ENCODE results near the gene BTBD18.

Gene BTBD18

GRCh38 chr11:57761301-57762234 lies 9.9 kb upstream of the BTBD18 start, which contains the start of gene CTNND1:
CTNND1 (plus strand) TSS chr11:57761802; CDS start chr11:57791479, 29,677 bp downstream.
- no peak within 1 kb of the TSS for H3K4me3 ChIP-seq (replicated peaks; ENCODE audit: insufficient read depth, low read length)
- no peak for DNase-seq (ENCODE audit: low read depth in 1 of 2, low spot score in 1 of 2)
- no peaks in the 10 kb centered on the region for H3K27me3 ChIP-seq (ENCODE audit: insufficient read depth, poor library complexity, severe bottlenecking)
- H3K27ac ChIP-seq (replicated peaks): no peak within 1 kb of the TSS
- TF ChIP-seq SPI1 (IDR thresholded peaks at IDR 0.05; ENCODE audit: borderline replicate concordance, low read depth) (no peak), GABPA (IDR thresholded peaks at IDR 0.05; ENCODE audit: low read depth) (no peak), POLR2AphosphoS5 (IDR thresholded peaks at IDR 0.05; ENCODE audit: low read depth) (no peak), CTCF (IDR thresholded peaks at IDR 0.05; ENCODE audit: insufficient read depth, low read length) (no peak)
- TF ChIP-seq, protein P1, sequence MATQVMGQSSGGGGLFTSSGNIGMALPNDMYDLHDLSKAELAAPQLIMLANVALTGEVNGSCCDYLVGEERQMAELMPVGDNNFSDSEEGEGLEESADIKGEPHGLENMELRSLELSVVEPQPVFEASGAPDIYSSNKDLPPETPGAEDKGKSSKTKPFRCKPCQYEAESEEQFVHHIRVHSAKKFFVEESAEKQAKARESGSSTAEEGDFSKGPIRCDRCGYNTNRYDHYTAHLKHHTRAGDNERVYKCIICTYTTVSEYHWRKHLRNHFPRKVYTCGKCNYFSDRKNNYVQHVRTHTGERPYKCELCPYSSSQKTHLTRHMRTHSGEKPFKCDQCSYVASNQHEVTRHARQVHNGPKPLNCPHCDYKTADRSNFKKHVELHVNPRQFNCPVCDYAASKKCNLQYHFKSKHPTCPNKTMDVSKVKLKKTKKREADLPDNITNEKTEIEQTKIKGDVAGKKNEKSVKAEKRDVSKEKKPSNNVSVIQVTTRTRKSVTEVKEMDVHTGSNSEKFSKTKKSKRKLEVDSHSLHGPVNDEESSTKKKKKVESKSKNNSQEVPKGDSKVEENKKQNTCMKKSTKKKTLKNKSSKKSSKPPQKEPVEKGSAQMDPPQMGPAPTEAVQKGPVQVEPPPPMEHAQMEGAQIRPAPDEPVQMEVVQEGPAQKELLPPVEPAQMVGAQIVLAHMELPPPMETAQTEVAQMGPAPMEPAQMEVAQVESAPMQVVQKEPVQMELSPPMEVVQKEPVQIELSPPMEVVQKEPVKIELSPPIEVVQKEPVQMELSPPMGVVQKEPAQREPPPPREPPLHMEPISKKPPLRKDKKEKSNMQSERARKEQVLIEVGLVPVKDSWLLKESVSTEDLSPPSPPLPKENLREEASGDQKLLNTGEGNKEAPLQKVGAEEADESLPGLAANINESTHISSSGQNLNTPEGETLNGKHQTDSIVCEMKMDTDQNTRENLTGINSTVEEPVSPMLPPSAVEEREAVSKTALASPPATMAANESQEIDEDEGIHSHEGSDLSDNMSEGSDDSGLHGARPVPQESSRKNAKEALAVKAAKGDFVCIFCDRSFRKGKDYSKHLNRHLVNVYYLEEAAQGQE (IDR thresholded peaks at IDR 0.05; ENCODE audit: insufficient replicate concordance, low read depth): no peak

DNA sequence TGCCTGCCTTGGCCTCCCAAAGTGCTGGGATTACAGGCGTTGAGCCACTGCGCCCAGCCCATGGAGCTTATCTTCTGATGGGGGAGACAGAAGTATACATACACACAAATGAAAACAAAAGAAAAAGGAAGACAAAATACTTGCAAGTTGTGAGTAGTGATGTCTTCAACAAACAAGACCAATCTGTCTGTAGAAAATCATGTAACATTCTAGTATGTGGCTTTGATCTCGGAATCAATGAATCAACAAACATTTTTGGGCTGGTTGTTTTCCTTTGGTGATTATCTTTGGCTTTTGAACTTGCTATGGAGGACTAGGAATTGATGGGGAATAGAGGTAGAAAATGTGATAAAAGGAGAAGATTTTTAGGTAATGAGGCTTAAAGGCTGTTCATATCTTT lies 6.6 kb upstream of the BTBD18 start:
- TF ChIP-seq, protein P1 (IDR thresholded peaks at IDR 0.05; ENCODE audit: insufficient replicate concordance, low read depth): no peak
- no peak for TF ChIP-seq POLR2AphosphoS5 (IDR thresholded peaks at IDR 0.05; ENCODE audit: low read depth)
- no peak for TF ChIP-seq SPI1 (IDR thresholded peaks at IDR 0.05; ENCODE audit: borderline replicate concordance, low read depth)
- Histone ChIP-seq H3K27ac (replicated peaks) (no peak overlapping the region), H3K27me3 (ENCODE audit: insufficient read depth, poor library complexity, severe bottlenecking) (no peaks in the 10 kb centered on the region), H3K4me3 (replicated peaks; ENCODE audit: insufficient read depth, low read length) (no peak overlapping the region)
- DNase-seq (ENCODE audit: low read depth in 1 of 2, low spot score in 1 of 2): no peak

DNA sequence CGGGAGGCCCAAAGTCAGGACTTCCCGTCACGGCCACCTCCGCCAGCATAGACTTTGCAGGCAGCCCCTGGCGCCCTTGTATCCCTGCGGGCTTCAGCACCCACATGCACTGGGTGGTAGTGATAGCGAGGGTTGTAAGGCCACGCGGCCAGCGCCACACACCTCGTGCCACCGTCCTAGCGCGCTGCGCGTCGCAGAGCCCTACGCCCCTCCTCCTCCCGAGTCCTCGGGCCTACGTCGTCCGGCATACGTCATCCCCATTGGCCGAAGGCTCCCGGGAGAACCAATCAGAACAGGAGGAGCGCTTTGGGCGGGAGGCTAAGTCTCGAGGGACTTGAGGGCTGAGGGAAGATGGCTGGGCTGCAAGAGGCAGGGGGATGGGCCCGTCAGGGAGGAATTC lies 1.3 kb upstream of the BTBD18 start:
- no peak overlapping the region for H3K27ac ChIP-seq (replicated peaks)
- H3K27me3 ChIP-seq (ENCODE audit: insufficient read depth, poor library complexity, severe bottlenecking): no peaks in the 10 kb centered on the region
- H3K4me3 ChIP-seq (replicated peaks; ENCODE audit: insufficient read depth, low read length): no peak overlapping the region
- no peak for DNase-seq (ENCODE audit: low read depth in 1 of 2, low spot score in 1 of 2)
- TF ChIP-seq GABPA (IDR thresholded peaks at IDR 0.05; ENCODE audit: low read depth): no peak
- TF ChIP-seq, protein P1 (IDR thresholded peaks at IDR 0.05; ENCODE audit: insufficient replicate concordance, low read depth): no peak
- TF ChIP-seq CTCF (IDR thresholded peaks at IDR 0.05; ENCODE audit: insufficient read depth, low read length): no peak
- no peak for TF ChIP-seq POLR2AphosphoS5 (IDR thresholded peaks at IDR 0.05; ENCODE audit: low read depth)
- no peak for TF ChIP-seq SPI1 (IDR thresholded peaks at IDR 0.05; ENCODE audit: borderline replicate concordance, low read depth)

Measured in HL-60 (cell line).